ENCODE data around the gene TBC1D9B.

TBC1D9B gene

GRCh38 chr5:179825655-179826182 is 82.0 kb downstream of the TBC1D9B start:
- TF ChIP-seq, protein P1, sequence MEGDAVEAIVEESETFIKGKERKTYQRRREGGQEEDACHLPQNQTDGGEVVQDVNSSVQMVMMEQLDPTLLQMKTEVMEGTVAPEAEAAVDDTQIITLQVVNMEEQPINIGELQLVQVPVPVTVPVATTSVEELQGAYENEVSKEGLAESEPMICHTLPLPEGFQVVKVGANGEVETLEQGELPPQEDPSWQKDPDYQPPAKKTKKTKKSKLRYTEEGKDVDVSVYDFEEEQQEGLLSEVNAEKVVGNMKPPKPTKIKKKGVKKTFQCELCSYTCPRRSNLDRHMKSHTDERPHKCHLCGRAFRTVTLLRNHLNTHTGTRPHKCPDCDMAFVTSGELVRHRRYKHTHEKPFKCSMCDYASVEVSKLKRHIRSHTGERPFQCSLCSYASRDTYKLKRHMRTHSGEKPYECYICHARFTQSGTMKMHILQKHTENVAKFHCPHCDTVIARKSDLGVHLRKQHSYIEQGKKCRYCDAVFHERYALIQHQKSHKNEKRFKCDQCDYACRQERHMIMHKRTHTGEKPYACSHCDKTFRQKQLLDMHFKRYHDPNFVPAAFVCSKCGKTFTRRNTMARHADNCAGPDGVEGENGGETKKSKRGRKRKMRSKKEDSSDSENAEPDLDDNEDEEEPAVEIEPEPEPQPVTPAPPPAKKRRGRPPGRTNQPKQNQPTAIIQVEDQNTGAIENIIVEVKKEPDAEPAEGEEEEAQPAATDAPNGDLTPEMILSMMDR (IDR thresholded peaks at IDR 0.05; ENCODE audit: borderline replicate concordance, insufficient read depth, low read depth, low read length): no peak
- H3K4me3 ChIP-seq (ENCODE audit: low read depth, low read length): no peak overlapping the region

GRCh38 chr5:179824745-179825112 is 83.0 kb downstream of the TBC1D9B start:
- H3K4me3 ChIP-seq (ENCODE audit: low read depth, low read length): no peak overlapping the region

DNA sequence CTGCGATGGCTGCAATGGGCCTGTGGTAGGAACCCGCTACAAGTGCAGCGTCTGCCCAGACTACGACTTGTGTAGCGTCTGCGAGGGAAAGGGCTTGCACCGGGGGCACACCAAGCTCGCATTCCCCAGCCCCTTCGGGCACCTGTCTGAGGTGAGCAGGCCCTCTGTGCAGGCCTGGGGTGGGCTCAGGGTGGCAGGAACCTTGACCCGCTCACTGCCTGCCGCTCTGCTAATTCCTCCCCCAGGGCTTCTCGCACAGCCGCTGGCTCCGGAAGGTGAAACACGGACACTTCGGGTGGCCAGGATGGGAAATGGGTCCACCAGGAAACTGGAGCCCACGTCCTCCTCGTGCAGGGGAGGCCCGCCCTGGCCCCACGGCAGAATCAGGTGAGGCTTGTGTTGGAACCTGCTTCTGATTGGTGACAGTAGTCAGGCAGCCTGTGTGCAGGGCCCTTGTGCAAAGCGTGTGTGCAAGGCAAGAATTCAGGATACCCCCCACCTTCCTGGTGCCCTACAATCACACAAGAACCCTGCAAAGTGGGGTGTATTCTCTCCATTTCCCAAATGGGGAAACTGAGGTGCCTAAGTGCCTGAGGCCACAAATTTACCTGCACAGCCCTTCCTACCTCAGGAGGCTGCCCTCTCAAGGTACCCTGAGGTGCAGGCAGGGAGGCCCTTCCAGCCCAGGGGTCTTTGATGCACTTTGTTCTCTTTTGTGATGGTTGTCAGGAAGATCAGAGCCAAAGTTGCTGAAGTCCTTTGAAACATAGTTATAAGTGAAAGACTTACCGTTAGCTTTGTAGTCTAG is 83.6 kb downstream of the TBC1D9B start:
- TF ChIP-seq, protein P1 (IDR thresholded peaks at IDR 0.05; ENCODE audit: borderline replicate concordance, insufficient read depth, low read depth, low read length): no peak
- H3K4me3 ChIP-seq (ENCODE audit: low read depth, low read length): no peak overlapping the region

More at GRCh38 chr5:179824745-179825112, 83.0 kb downstream of the TBC1D9B start:
- TF ChIP-seq, protein P1 (IDR thresholded peaks at IDR 0.05; ENCODE audit: borderline replicate concordance, insufficient read depth, low read depth, low read length): no peak

DNA sequence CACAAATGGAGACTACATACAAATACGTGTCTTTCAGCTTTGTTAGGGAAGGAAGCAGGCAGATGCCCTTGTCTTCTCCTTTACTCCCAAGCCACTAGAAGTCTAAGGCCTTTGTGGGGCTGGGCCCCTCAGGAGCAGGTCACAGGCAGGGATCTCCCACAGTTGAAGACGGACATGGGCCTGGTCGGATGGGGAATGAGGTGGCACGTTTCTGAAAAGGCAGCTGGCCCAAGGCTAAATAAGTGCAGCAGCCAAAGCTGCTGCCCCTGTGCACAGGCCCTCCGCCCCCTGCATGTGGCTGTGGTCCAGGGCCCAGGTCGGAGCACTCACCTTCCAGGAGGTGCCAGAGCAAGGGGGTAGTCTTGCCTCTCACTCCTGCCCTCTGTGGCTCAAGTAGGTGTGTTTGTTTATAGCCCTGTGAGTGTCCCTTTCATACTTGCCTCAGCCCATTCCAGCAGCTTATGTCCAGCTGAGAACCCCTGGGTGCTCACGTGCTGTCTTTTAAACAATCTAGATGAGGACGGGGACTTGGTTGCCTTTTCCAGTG is 85.2 kb downstream of the TBC1D9B start:
- TF ChIP-seq, protein P1 (IDR thresholded peaks at IDR 0.05; ENCODE audit: borderline replicate concordance, insufficient read depth, low read depth, low read length): no peak
- no peak overlapping the region for H3K4me3 ChIP-seq (ENCODE audit: low read depth, low read length)

DNA sequence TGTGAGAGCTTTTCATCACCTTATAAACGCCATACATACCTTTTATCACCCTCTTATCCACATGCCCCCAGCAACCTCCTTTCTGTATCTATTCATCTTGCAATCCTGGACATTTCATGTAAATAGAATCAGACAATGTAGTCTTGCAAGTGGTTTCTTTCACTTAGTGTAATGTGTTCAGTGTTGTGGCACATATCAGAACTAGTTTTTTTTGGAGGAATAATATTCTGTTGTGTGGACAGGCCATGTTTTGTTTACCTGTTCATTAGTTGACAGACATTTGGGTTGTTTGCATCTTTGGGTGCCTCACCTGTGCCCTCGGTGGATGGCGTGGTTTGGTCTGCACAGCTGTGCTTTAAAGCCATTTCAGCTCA is 85.7 kb downstream of the TBC1D9B start:
- H3K4me3 ChIP-seq (ENCODE audit: low read depth, low read length): no peak overlapping the region
- TF ChIP-seq, protein P1 (IDR thresholded peaks at IDR 0.05; ENCODE audit: borderline replicate concordance, insufficient read depth, low read depth, low read length): no peak

- peak overlapping the region; percentile 90 for H3K4me3 ChIP-seq (ENCODE audit: low read depth, low read length)
- TF ChIP-seq, protein P1 (IDR thresholded peaks at IDR 0.05; ENCODE audit: borderline replicate concordance, insufficient read depth, low read depth, low read length): no peak
Measured at GRCh38 chr5:179821298-179822058, 86.2 kb downstream of the TBC1D9B start.
